Ectodermal cell (in vitro differentiated cells): ENCODE results near the gene MAK.

ENCODE experiments used
- H3K27ac ChIP-seq: 2 replicates; pipeline ENCODE4 v1.7.0; 2013; ENCODE audit warnings: mild to moderate bottlenecking, low read depth, low read length; ENCODE audit not compliant: insufficient read depth, poor library complexity, severe bottlenecking
- H3K27me3 ChIP-seq: 2 replicates; pipeline ENCODE4 v1.7.0; 2013; ENCODE audit warnings: mild to moderate bottlenecking, low read length; ENCODE audit not compliant: insufficient read depth, control insufficient read depth, poor library complexity, severe bottlenecking
- H3K36me3 ChIP-seq: one replicate; pipeline ENCODE4 v1.7.0; 2013; ENCODE audit warnings: low read length; ENCODE audit not compliant: control insufficient read depth, insufficient read depth
- H3K4me1 ChIP-seq: one replicate; pipeline ENCODE4 v1.7.0; 2013; ENCODE audit warnings: low read length; ENCODE audit not compliant: control insufficient read depth, insufficient read depth
- H3K4me3 ChIP-seq: 2 replicates; pipeline ENCODE4 v1.7.0; 2013; ENCODE audit warnings: low read depth, low read length, control low read depth; ENCODE audit not compliant: insufficient read depth
- H3K9me3 ChIP-seq: 2 replicates; pipeline ENCODE4 v1.7.0; 2013; ENCODE audit warnings: mild to moderate bottlenecking, low read length, moderate library complexity; ENCODE audit not compliant: control insufficient read depth
- WGBS, 2 experiments: methylation state at CpG; one replicate each; pipeline ENCODE4 v1.1.7; 2013; ENCODE audit warnings: missing lambda C conversion rate in 2 of 2; 5-methylcytosine and 5-hydroxymethylcytosine counted together

Gene MAK

GRCh38 chr6:10736731-10737130, 101.6 kb downstream of the MAK start:
- Histone ChIP-seq H3K9me3 (no peaks in the 10 kb centered on the region), H3K4me3 (no peak overlapping the region), H3K27ac (no peak overlapping the region), H3K27me3 (no peaks in the 10 kb centered on the region), H3K36me3 (peaks cover 10% of the 10 kb centered on the region), H3K4me1 (no peaks in the 10 kb centered on the region)
- WGBS, 2 experiments, result 80 to 100% methylated on average over 1 to 2 of the region's 2 CpGs

DNA sequence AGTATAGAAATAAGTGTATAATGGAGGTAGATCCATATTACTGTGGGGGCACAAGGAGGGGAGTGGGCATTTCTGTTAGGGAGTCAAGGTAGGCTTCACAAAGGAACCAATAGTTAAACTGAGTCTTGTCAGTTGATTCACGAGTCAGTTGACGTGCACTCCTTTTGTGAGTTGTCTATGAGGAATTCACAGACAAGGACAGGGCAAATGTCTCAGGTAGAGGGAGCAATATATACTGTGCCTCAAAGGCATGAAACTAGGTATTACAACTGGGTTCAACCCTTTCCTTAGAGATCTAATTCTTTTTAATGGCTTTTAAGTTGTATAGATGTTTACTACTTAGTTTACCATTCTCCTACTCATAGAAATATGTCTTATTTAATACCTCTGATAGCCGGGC, 104.5 kb downstream of the MAK start:
- Histone ChIP-seq H3K4me1 (no peaks in the 10 kb centered on the region), H3K27me3 (no peaks in the 10 kb centered on the region), H3K4me3 (no peak overlapping the region), H3K27ac (no peak overlapping the region), H3K9me3 (no peaks in the 10 kb centered on the region), H3K36me3 (peaks cover 22% of the 10 kb centered on the region)
- WGBS, 2 experiments, result 85 to 96% methylated on average over 3 of the region's 3 CpGs

- H3K4me3 ChIP-seq, result no peak overlapping the region
- 92 to 94% methylated on average over 17 of the region's 17 CpGs for whole genome bisulfite sequencing, 2 experiments
- H3K36me3 ChIP-seq, result peaks cover 28% of the 10 kb centered on the region
- H3K27ac ChIP-seq, result peak overlapping the region; percentile 16
- no peaks in the 10 kb centered on the region for H3K4me1 ChIP-seq
- no peaks in the 10 kb centered on the region for H3K9me3 ChIP-seq
- H3K27me3 ChIP-seq, result no peaks in the 10 kb centered on the region
Observed at GRCh38 chr6:10733151-10733715, 105.1 kb downstream of the MAK start.

DNA sequence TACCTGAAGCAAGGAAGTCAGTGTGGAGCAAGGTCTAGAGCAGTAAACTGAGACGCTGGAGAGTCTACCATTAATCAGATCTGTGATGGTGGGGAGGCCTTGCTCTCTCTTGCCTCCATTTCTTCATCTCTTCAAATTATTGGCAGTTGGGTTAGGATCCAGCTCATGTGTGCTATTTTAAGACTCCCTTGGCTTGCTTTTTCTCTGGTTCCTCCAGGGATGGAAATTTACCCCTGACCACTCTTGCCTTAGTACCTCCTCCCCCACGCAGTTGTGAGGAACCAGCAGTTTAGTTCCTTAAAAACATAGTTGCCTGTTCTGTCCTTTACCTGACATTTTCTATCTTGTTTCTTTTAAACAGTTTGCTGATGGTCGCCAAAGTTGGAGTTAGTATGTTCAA, 108.1 kb downstream of the MAK start:
- 96% methylated on average over 3 of the region's 3 CpGs for WGBS, 2 experiments
- Histone ChIP-seq H3K36me3 (peaks cover 34% of the 10 kb centered on the region), H3K9me3 (no peaks in the 10 kb centered on the region), H3K4me3 (no peak overlapping the region), H3K27ac (no peak overlapping the region), H3K27me3 (no peaks in the 10 kb centered on the region), H3K4me1 (no peaks in the 10 kb centered on the region)

- Histone ChIP-seq H3K27ac (no peak overlapping the region), H3K4me3 (no peak overlapping the region), H3K36me3 (peaks cover 20% of the 10 kb centered on the region)
Observed at GRCh38 chr6:10725716-10726115, 112.6 kb downstream of the MAK start.

DNA sequence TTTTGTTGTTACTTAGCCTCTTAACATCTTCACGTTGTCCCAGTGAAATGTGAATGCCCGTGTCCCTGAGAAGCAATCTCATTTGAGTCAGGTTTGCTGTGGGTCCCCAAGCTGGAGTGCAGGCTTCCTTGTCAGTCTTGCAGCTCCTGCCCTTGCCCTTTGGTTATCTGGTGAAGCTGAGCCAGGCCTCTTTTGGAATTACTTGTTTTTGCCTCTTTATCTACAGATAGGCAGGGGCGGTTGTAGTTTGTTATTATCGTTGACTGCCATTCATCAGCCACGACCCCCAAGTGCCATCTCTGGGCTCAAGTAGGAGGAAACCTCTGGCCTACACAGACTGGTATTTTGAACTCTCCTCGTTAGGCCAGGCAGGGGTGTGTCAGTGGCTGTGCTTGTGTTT, 113.3 kb downstream of the MAK start:
- no peaks in the 10 kb centered on the region for H3K27me3 ChIP-seq
- H3K9me3 ChIP-seq, result no peaks in the 10 kb centered on the region
- peaks cover 20% of the 10 kb centered on the region for H3K36me3 ChIP-seq
- peaks cover 17% of the 10 kb centered on the region for H3K4me1 ChIP-seq
- H3K27ac ChIP-seq, result no peak overlapping the region
- WGBS, 2 experiments, result 91 to 93% methylated on average over 6 of the region's 6 CpGs
- no peak overlapping the region for H3K4me3 ChIP-seq

More at GRCh38 chr6:10725716-10726115, 112.6 kb downstream of the MAK start:
- no peaks in the 10 kb centered on the region for H3K9me3 ChIP-seq
- H3K4me1 ChIP-seq, result peaks cover 17% of the 10 kb centered on the region
- no peaks in the 10 kb centered on the region for H3K27me3 ChIP-seq
- 94 to 96% methylated on average over 8 to 9 of the region's 9 CpGs for WGBS, 2 experiments

- peak overlapping the region; percentile 73 for H3K27ac ChIP-seq
- 49 to 50% methylated on average over 7 of the region's 7 CpGs for WGBS, 2 experiments
Observed at GRCh38 chr6:10723567-10723881, 114.8 kb downstream of the MAK start.

DNA sequence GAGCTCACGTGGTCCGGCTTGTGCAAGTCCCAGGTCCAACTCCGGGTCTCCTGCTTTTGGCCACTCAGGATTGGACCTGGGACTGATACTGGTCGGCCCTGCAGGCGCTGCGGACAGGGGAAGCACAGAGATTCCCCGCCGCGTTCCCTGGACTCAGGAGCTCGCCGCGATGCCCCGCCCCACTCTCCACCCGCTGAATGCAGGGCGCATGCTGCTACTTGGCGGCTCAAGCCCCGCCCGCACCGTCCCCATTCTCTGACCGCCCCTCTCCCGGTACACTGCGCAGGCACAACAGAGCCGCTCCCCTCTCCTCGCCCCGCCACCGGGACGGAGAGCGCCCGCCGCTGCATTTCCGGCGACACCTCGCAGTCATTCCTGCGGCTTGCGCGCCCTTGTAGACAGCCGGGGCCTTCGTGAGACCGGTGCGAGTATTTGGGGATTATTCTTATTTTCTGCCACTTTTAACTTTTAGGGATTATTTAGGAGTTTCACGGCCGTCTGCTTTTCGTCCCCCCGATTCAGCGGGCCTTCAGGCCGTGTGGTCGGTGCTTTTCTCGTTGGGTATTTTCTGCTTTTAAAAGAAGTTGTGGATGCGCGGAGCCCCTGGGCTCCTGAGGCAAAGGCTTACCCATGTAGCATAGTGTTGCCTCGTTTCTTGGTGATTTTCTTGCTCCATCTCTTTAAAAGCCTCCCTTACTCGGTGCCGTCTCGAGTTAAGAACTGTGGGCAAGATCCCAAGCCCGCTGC, 115.3 kb downstream of the MAK start, which contains the start of gene TMEM14C:
TMEM14C (plus strand) TSS at position 251 of the 747 bp plus-strand sequence. CDS start 1,544 bp downstream, outside the sequence.
- WGBS, 2 experiments, result 0 to 1% methylated on average over 52 to 55 of the region's 55 CpGs

More at GRCh38 chr6:10723567-10723881, 114.8 kb downstream of the MAK start:
- H3K9me3 ChIP-seq, result no peaks in the 10 kb centered on the region
- peak overlapping the region; percentile 51 for H3K4me3 ChIP-seq
- peaks cover 17% of the 10 kb centered on the region for H3K4me1 ChIP-seq
- H3K27me3 ChIP-seq, result no peaks in the 10 kb centered on the region
- H3K36me3 ChIP-seq, result peaks cover 9% of the 10 kb centered on the region

DNA sequence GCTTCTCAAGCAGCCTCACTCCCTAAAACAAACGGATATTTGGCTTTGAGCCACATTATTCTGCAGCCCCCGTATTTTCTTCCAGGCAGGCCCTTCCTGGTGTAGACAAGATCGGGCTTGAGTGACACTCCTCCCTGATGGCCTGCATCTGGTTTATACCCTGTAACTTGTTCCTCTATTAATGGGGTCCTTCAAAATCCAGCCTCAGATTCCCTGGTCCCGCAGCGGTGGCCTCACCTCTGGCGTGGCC, 115.8 kb downstream of the MAK start:
- Histone ChIP-seq H3K4me3 (peak overlapping the region; percentile 51), H3K36me3 (peaks cover 6% of the 10 kb centered on the region), H3K9me3 (no peaks in the 10 kb centered on the region), H3K27ac (peak overlapping the region; percentile 73), H3K4me1 (peaks cover 17% of the 10 kb centered on the region), H3K27me3 (no peaks in the 10 kb centered on the region)
- 12 to 14% methylated on average over 6 of the region's 6 CpGs for WGBS, 2 experiments

More for the DNA sequence above, 115.3 kb downstream of the MAK start, which contains the start of gene TMEM14C:
- H3K4me3 ChIP-seq, result peak within 1 kb of the TSS; percentile 51
- peaks cover 17% of the 10 kb centered on the region for H3K4me1 ChIP-seq
- peaks cover 6% of the 10 kb centered on the region for H3K36me3 ChIP-seq
- no peaks in the 10 kb centered on the region for H3K27me3 ChIP-seq
- peak within 1 kb of the TSS; percentile 73 for H3K27ac ChIP-seq
- H3K9me3 ChIP-seq, result no peaks in the 10 kb centered on the region

DNA sequence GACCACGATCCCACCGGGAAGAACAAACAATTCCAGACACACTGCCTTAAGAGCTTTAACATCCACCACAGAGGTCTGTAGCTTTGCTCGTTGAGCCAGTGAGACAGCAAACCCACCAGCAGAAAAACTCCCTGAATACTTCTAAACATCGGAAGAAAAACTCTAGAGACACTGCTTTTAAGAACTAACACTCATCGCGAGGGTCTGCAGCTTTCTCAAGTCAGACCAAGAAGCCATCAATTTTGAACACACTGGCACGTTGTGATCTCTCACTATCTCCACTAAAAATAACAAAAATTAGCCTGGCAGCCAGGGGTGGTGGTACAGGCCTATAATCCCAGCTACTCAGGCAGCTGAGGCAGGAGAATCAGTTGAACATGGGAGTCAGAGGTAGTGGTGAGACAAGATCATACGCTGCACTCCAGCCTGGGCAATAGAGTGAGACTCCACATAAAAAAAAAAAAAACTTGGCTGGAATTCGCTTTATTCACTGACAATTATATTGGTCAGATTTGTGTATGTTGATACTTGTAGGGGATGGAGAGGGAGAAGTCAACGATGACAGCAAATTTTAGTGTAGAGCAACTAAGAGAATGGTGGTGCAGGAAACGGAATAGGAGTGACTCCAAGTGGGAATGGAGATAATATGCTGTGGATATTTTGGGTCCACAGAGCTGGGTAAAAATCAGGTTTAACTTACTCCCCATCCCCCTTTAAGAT, 116.3 kb downstream of the MAK start:
- H3K9me3 ChIP-seq, result no peaks in the 10 kb centered on the region
- H3K4me3 ChIP-seq, result peak overlapping the region; percentile 51
- peaks cover 17% of the 10 kb centered on the region for H3K4me1 ChIP-seq
- H3K27ac ChIP-seq, result peak overlapping the region; percentile 73
- peaks cover 5% of the 10 kb centered on the region for H3K36me3 ChIP-seq
- 91 to 92% methylated on average over 11 of the region's 11 CpGs for WGBS, 2 experiments
- no peaks in the 10 kb centered on the region for H3K27me3 ChIP-seq
